Measurements from ENCODE around the gene THPO. TPM values are rescaled to one million over a fixed set of nuclear protein-coding genes. Genes with fewer than 3 reads are reported as not detected.
A peak's percentile ranks its signal among the peaks of the same experiment; 100 is the strongest.

THPO gene
- not detected in 2 replicates for total RNA-seq

DNA sequence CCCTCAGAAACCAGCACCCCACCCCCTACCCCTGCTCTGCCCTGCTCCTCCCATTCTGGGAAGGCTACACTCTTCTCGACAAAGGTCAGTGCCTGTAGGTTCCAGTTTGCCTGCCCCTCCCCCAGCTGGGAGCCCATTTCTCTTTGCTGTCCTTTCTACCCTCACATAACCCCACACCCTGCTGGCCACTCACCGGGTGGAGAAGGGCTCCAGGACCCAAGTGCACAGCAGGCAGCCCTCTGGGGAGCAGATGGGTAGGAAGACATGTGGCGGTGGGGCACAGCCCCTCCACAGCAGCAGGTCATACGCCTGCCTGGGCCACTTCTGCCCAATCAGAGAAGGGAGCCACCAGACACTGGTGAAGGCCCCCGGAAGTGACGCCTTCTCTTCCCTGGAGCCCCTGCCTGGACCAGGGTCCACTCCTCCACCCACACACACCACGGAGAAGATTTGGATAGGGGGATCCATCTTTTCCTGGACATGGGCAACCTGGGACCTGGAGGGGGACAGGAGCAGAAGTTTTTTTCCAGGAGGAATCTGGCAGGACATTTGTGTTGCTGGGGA lies at the start of gene THPO:
Gene THPO (minus strand): TSS at position 326 of the 564 bp plus-strand sequence. CDS start 1,948 bp downstream, outside the sequence.
- intact Hi-C loops (cut with micrococcal nuclease), result no loop called here
- H3K4me1 Mint-ChIP-seq, result peaks cover 17% of the 10 kb centered on the region
- DNase-seq, result no peak
- H3K4me3 Mint-ChIP-seq, result peak within 1 kb of the TSS; percentile 66
- ATAC-seq (ENCODE audit: low read depth), result no peak
- peaks cover 54% of the 10 kb centered on the region for H3K27me3 Mint-ChIP-seq
- H3K36me3 Mint-ChIP-seq (ENCODE audit: low read depth), result no peaks in the 10 kb centered on the region
- TF ChIP-seq, protein P1, sequence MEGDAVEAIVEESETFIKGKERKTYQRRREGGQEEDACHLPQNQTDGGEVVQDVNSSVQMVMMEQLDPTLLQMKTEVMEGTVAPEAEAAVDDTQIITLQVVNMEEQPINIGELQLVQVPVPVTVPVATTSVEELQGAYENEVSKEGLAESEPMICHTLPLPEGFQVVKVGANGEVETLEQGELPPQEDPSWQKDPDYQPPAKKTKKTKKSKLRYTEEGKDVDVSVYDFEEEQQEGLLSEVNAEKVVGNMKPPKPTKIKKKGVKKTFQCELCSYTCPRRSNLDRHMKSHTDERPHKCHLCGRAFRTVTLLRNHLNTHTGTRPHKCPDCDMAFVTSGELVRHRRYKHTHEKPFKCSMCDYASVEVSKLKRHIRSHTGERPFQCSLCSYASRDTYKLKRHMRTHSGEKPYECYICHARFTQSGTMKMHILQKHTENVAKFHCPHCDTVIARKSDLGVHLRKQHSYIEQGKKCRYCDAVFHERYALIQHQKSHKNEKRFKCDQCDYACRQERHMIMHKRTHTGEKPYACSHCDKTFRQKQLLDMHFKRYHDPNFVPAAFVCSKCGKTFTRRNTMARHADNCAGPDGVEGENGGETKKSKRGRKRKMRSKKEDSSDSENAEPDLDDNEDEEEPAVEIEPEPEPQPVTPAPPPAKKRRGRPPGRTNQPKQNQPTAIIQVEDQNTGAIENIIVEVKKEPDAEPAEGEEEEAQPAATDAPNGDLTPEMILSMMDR (IDR thresholded peaks at IDR 0.05), result no peak
- POLR2A ChIA-PET, result no interaction called here
- no peak within 1 kb of the TSS for H3K27ac Mint-ChIP-seq
- H3K9me3 Mint-ChIP-seq, result no peaks in the 10 kb centered on the region
- CTCF ChIA-PET, result no interaction called here

GRCh38 chr3:184426691-184427141 lies 48.7 kb upstream of the THPO start:
- ChIA-PET CTCF (no interaction called here), POLR2A (no interaction called here)
- DNase-seq, result no peak
- intact Hi-C loops (cut with micrococcal nuclease), result no loop called here
- TF ChIP-seq, protein P1 (IDR thresholded peaks at IDR 0.05), result no peak
- Mint-ChIP-seq H3K4me3 (no peak overlapping the region), H3K36me3 (ENCODE audit: low read depth) (no peaks in the 10 kb centered on the region), H3K27me3 (peaks cover 7% of the 10 kb centered on the region), H3K4me1 (no peaks in the 10 kb centered on the region), H3K9me3 (no peaks in the 10 kb centered on the region), H3K27ac (no peak overlapping the region)
- no peak for ATAC-seq (ENCODE audit: low read depth)

- no peak for DNase-seq
- Mint-ChIP-seq H3K4me1 (no peaks in the 10 kb centered on the region), H3K4me3 (no peak overlapping the region), H3K27ac (no peak overlapping the region), H3K9me3 (no peaks in the 10 kb centered on the region), H3K27me3 (peaks cover 7% of the 10 kb centered on the region), H3K36me3 (ENCODE audit: low read depth) (no peaks in the 10 kb centered on the region)
- TF ChIP-seq, protein P1 (IDR thresholded peaks at IDR 0.05), result no peak
- CTCF ChIA-PET, result no interaction called here
- no peak for ATAC-seq (ENCODE audit: low read depth)
- POLR2A ChIA-PET, result no interaction called here
- intact Hi-C loops (cut with micrococcal nuclease), result no loop called here
Measured at GRCh38 chr3:184423561-184423960, 45.6 kb upstream of the THPO start.

- intact Hi-C loops (cut with micrococcal nuclease), result loop anchor here (5.0 kb wide), 1 partner anchor 358 kb away; no protein-coding TSS in a partner anchor
Measured at GRCh38 chr3:184419171-184419570, 41.2 kb upstream of the THPO start.

More at GRCh38 chr3:184419171-184419570, 41.2 kb upstream of the THPO start:
- H3K36me3 Mint-ChIP-seq (ENCODE audit: low read depth), result no peaks in the 10 kb centered on the region
- no peak overlapping the region for H3K4me3 Mint-ChIP-seq
- ChIA-PET POLR2A (no interaction called here), CTCF (interaction anchor here (1.3 kb wide), 1 partner anchor 95 kb away, joined by 4 read pairs; no protein-coding TSS in a partner anchor)
- peaks cover 4% of the 10 kb centered on the region for H3K27me3 Mint-ChIP-seq
- no peaks in the 10 kb centered on the region for H3K9me3 Mint-ChIP-seq
- peaks cover 2% of the 10 kb centered on the region for H3K4me1 Mint-ChIP-seq
- no peak overlapping the region for H3K27ac Mint-ChIP-seq
- ATAC-seq (ENCODE audit: low read depth) (no peak), DNase-seq (no peak)
- TF ChIP-seq, protein P1 (IDR thresholded peaks at IDR 0.05), result no peak
